ENCODE data around the gene HOXD10. TPM values are rescaled to one million over a fixed set of nuclear protein-coding genes. Genes with fewer than 3 reads are reported as not detected.

The HOXD10 gene
- total RNA-seq, 1 donor from 2014 or later: not detected

- peaks cover 0 to 3% of the 10 kb centered on the region in 2 donors for H3K36me3 ChIP-seq
- no peaks in the 10 kb centered on the region for H3K9me3 ChIP-seq
- peak overlapping the region; percentile 32 to 62 for H3K4me3 ChIP-seq
- peaks cover 19% of the 10 kb centered on the region for H3K27me3 ChIP-seq
- TF ChIP-seq CTCF (IDR thresholded peaks at IDR 0.05): no peak
- no peak overlapping the region for H3K27ac ChIP-seq
- H3K4me1 ChIP-seq: peaks cover 0 to 11% of the 10 kb centered on the region in 2 donors
- intact Hi-C loops (cut with DNase I): no loop called here
- DNase-seq (ENCODE audit: low spot score in 2 of 2): peak in 1 of 2 donors; percentile 27
Measured at GRCh38 chr2:176158855-176159662, 42.5 kb downstream of the HOXD10 start.

GRCh38 chr2:176159663-176160250 is 43.2 kb downstream of the HOXD10 start:
- Histone ChIP-seq H3K27me3 (peaks cover 19% of the 10 kb centered on the region), H3K9me3 (no peaks in the 10 kb centered on the region), H3K27ac (no peak overlapping the region), H3K4me1 (peaks cover 0 to 11% of the 10 kb centered on the region in 2 donors), H3K36me3 (peaks cover 0 to 3% of the 10 kb centered on the region in 2 donors), H3K4me3 (peak overlapping the region; percentile 32 to 62)
- DNase-seq (ENCODE audit: low spot score in 2 of 2): no peak
- no peak for TF ChIP-seq CTCF (IDR thresholded peaks at IDR 0.05)
- intact Hi-C loops (cut with DNase I): no loop called here

- DNase-seq (ENCODE audit: low spot score in 2 of 2): peak in 1 of 2 donors; percentile 39
- no peaks in the 10 kb centered on the region for H3K9me3 ChIP-seq
- H3K27ac ChIP-seq: no peak overlapping the region
- no peak for TF ChIP-seq CTCF (IDR thresholded peaks at IDR 0.05)
- peak overlapping the region; percentile 32 to 62 for H3K4me3 ChIP-seq
- intact Hi-C loops (cut with DNase I): no loop called here
- peaks cover 19% of the 10 kb centered on the region for H3K27me3 ChIP-seq
- peaks cover 0 to 3% of the 10 kb centered on the region in 2 donors for H3K36me3 ChIP-seq
- H3K4me1 ChIP-seq: peaks cover 0 to 11% of the 10 kb centered on the region in 2 donors
Measured at GRCh38 chr2:176160251-176160985, 43.8 kb downstream of the HOXD10 start.

GRCh38 chr2:176160986-176161824 is 44.6 kb downstream of the HOXD10 start:
- Histone ChIP-seq H3K4me3 (peak overlapping the region; percentile 32 to 62), H3K4me1 (peaks cover 0 to 11% of the 10 kb centered on the region in 2 donors)
- no peak for DNase-seq (ENCODE audit: low spot score in 2 of 2)

More at GRCh38 chr2:176160986-176161824, 44.6 kb downstream of the HOXD10 start:
- Histone ChIP-seq H3K36me3 (peaks cover 0 to under 1% of the 10 kb centered on the region in 2 donors), H3K9me3 (no peaks in the 10 kb centered on the region), H3K27me3 (peaks cover 19% of the 10 kb centered on the region), H3K27ac (no peak overlapping the region)
- intact Hi-C loops (cut with DNase I): no loop called here
- no peak for TF ChIP-seq CTCF (IDR thresholded peaks at IDR 0.05)

Measured in ascending aorta (tissue), 2 donors.